IMR-90 (cell line): ENCODE data around the gene MIPEP. TPM values are rescaled to one million over a fixed set of nuclear protein-coding genes. Genes with fewer than 3 reads are reported as not detected.
A peak's percentile ranks its signal among the peaks of the same experiment; 100 is the strongest.

Source experiments
- ATAC-seq: fragments of 200-7000 bp; cut with Tn5 transposase; 2 replicates; pipeline ENCODE4 v1.9.1; 2020; ENCODE audit warnings: low read depth, mild to moderate bottlenecking, moderate library complexity
- BruUV-seq: library from RNA; stranded (reverse); fragments of 400-500 nt; replicated peaks from 2 replicates; lab custom pipeline; 2021; lab: Mats Ljungman, UMichigan
- CTCF ChIA-PET: fragments of 300-600 bp; formaldehyde crosslinking; extraction: SDS; loops from one replicate; lab custom pipeline; 2021; ENCODE audit warnings: antibody characterized with exemption; lab: Yijun Ruan, JAX
- POLR2A ChIA-PET: fragments of 300-600 bp; sonication (Branson Sonifier 250); formaldehyde crosslinking; loops from one replicate; lab custom pipeline; 2022; ENCODE audit warnings: antibody characterized with exemption; ENCODE audit not compliant: unreplicated experiment; lab: Charles Lee
- DNase-seq: peaks from one replicate; pipeline ENCODE4 v3.0.0; 2013
- H2AFZ ChIP-seq: replicated peaks from 2 replicates; pipeline ENCODE3; 2013; ENCODE audit warnings: low read length, mild to moderate bottlenecking; ENCODE audit not compliant: poor library complexity
- H2AK5ac ChIP-seq: 2 replicates; pipeline ENCODE4 v1.6.1; 2013; ENCODE audit warnings: low read depth, low read length, inconsistent platforms
- H2AK9ac ChIP-seq: replicated peaks from 2 replicates; pipeline ENCODE3; 2013; ENCODE audit warnings: mild to moderate bottlenecking, low read depth, low read length, moderate library complexity; ENCODE audit not compliant: poor library complexity
- H2BK120ac ChIP-seq: 2 replicates; pipeline ENCODE4 v1.6.1; 2013; ENCODE audit warnings: low read depth, low read length, inconsistent platforms
- H2BK15ac ChIP-seq: 3 replicates; pipeline ENCODE4 v1.6.1; 2013; ENCODE audit warnings: low read depth, low read length, inconsistent platforms
- H2BK20ac ChIP-seq: 2 replicates; pipeline ENCODE4 v1.6.1; 2013; ENCODE audit warnings: low read depth, mild to moderate bottlenecking, inconsistent platforms, low read length, moderate library complexity
- H2BK5ac ChIP-seq: 2 replicates; pipeline ENCODE4 v1.6.1; 2013; ENCODE audit warnings: mild to moderate bottlenecking, low read depth, low read length, inconsistent platforms; ENCODE audit not compliant: poor library complexity, severe bottlenecking
- H3K14ac ChIP-seq: replicated peaks from 2 replicates; pipeline ENCODE4 v1.6.1; 2013; ENCODE audit warnings: low read depth, low read length, inconsistent platforms
- H3K18ac ChIP-seq: 2 replicates; pipeline ENCODE4 v1.6.1; 2013; ENCODE audit warnings: low read depth, low read length, control low read depth
- H3K23ac ChIP-seq: 2 replicates; pipeline ENCODE4 v1.6.1; 2013; ENCODE audit warnings: low read depth, low read length, inconsistent platforms
- H3K27ac ChIP-seq: 2 replicates; pipeline ENCODE4 v1.5.1; 2013; ENCODE audit warnings: mild to moderate bottlenecking, control low read depth, low read length; ENCODE audit not compliant: insufficient read depth
- H3K27me3 ChIP-seq: 2 replicates; pipeline ENCODE4 v1.6.1; 2013; ENCODE audit warnings: low read length; ENCODE audit not compliant: control insufficient read depth, insufficient read depth
- H3K36me3 ChIP-seq: 2 replicates; pipeline ENCODE4 v1.6.1; 2013; ENCODE audit warnings: low read length, mixed read lengths; ENCODE audit not compliant: control insufficient read depth, insufficient read depth
- H3K4ac ChIP-seq: 2 replicates; pipeline ENCODE4 v1.6.1; 2013; ENCODE audit warnings: low read depth, low read length, inconsistent platforms
- H3K4me1 ChIP-seq: 2 replicates; pipeline ENCODE4 v1.6.1; 2013; ENCODE audit warnings: low read length, mixed read lengths; ENCODE audit not compliant: control insufficient read depth, insufficient read depth
- H3K4me2 ChIP-seq: 2 replicates; pipeline ENCODE4 v1.6.1; 2013; ENCODE audit warnings: low read depth, mild to moderate bottlenecking, control low read depth, low read length, moderate library complexity
- H3K4me3 ChIP-seq: 2 replicates; pipeline ENCODE4 v1.5.1; 2013; ENCODE audit warnings: low read depth, mild to moderate bottlenecking, control low read depth, low read length, moderate library complexity; ENCODE audit not compliant: insufficient read depth
- H3K56ac ChIP-seq: 2 replicates; pipeline ENCODE4 v1.6.1; 2013; ENCODE audit warnings: low read length, inconsistent platforms; ENCODE audit not compliant: insufficient read depth; ENCODE audit errors: extremely low read depth
- H3K79me1 ChIP-seq, 2 experiments: 2 replicates each; pipeline ENCODE4 v1.6.1; 2013; ENCODE audit warnings: low read length in 2 of 2, inconsistent platforms in 1 of 2, low read depth in 1 of 2
- H3K9ac ChIP-seq: 2 replicates; pipeline ENCODE4 v1.6.1; 2013; ENCODE audit warnings: low read depth, low read length, control low read depth
- H3K9me1 ChIP-seq: 2 replicates; pipeline ENCODE4 v1.6.1; 2013; ENCODE audit warnings: low read length, inconsistent platforms; ENCODE audit not compliant: insufficient read depth
- H3K9me3 ChIP-seq: 2 replicates; pipeline ENCODE4 v1.6.1; 2013; ENCODE audit warnings: low read length; ENCODE audit not compliant: control insufficient read depth, insufficient read depth
- H4K20me1 ChIP-seq: 2 replicates; pipeline ENCODE4 v1.6.1; 2013; ENCODE audit warnings: low read length, inconsistent platforms; ENCODE audit not compliant: insufficient read depth
- H4K5ac ChIP-seq: 2 replicates; pipeline ENCODE4 v1.6.1; 2013; ENCODE audit warnings: mild to moderate bottlenecking, low read depth, low read length, control low read depth
- H4K8ac ChIP-seq, 2 experiments: 2 replicates each; pipeline ENCODE4 v1.6.1; 2013; ENCODE audit warnings: low read depth in 2 of 2, low read length in 2 of 2, control low read depth in 1 of 2, inconsistent platforms in 1 of 2
- H4K91ac ChIP-seq: 2 replicates; pipeline ENCODE4 v1.6.1; 2013; ENCODE audit warnings: low read depth, low read length, inconsistent platforms; ENCODE audit not compliant: insufficient read depth
- BHLHE40 ChIP-seq: fragments of 150-350 bp; IDR thresholded peaks from 2 replicates; pipeline ENCODE4 v1.6.1; 2016; ENCODE audit warnings: mild to moderate bottlenecking, low read depth, low read length
- CHD1 ChIP-seq: IDR thresholded peaks from 2 replicates; pipeline ENCODE4 v1.6.1; 2012; ENCODE audit warnings: low read depth, low read length, improper control_type of control experiment
- FOS ChIP-seq: fragments of 150-350 bp; IDR thresholded peaks from 2 replicates; pipeline ENCODE4 v1.6.1; 2016; ENCODE audit warnings: low read depth, low read length
- MAFK ChIP-seq: IDR thresholded peaks from 2 replicates; pipeline ENCODE4 v1.6.1; 2012; ENCODE audit warnings: low read depth, low read length, improper control_type of control experiment
- MAZ ChIP-seq: IDR thresholded peaks from 2 replicates; pipeline ENCODE4 v1.6.1; 2012; ENCODE audit warnings: low read depth, mild to moderate bottlenecking, low read length, improper control_type of control experiment, moderate library complexity, borderline replicate concordance
- MXI1 ChIP-seq: IDR thresholded peaks from 2 replicates; pipeline ENCODE4 v1.6.1; 2012; ENCODE audit warnings: low read depth, mild to moderate bottlenecking, low read length, moderate library complexity, borderline replicate concordance
- NFE2L2 ChIP-seq: fragments of 150-350 bp; IDR thresholded peaks from 2 replicates; pipeline ENCODE4 v1.6.1; 2016; ENCODE audit warnings: low read depth, mild to moderate bottlenecking, low read length
- POLR2A ChIP-seq: IDR thresholded peaks from 2 replicates; pipeline ENCODE4 v1.6.1; 2012; ENCODE audit warnings: mild to moderate bottlenecking, low read depth, low read length
- RAD21 ChIP-seq: IDR thresholded peaks from 2 replicates; pipeline ENCODE4 v1.6.1; 2012; ENCODE audit warnings: low read length, improper control_type of control experiment
- RCOR1 ChIP-seq: IDR thresholded peaks from 2 replicates; pipeline ENCODE4 v1.6.1; 2012; ENCODE audit warnings: mild to moderate bottlenecking, low read length, improper control_type of control experiment; ENCODE audit not compliant: insufficient replicate concordance
- SMC3 ChIP-seq: fragments of 150-350 bp; IDR thresholded peaks from 2 replicates; pipeline ENCODE4 v1.6.1; 2016; ENCODE audit warnings: low read depth, mild to moderate bottlenecking, antibody characterized with exemption, low read length, moderate library complexity
- WGBS, 2 experiments: methylation state at CpG; one replicate each; pipeline versions ENCODE4 v1.1.5 to v1.1.7; 2013; ENCODE audit warnings: missing lambda C conversion rate in 2 of 2; ENCODE audit not compliant: insufficient read length in 1 of 2; ENCODE audit errors: extremely low coverage in 2 of 2; 5-methylcytosine and 5-hydroxymethylcytosine counted together
- dilution Hi-C: fragments of 300-500 bp; cut with HindIII; formaldehyde crosslinking; loops from one replicate; pipeline ENCODE4 v1.14.3; 2018; ENCODE audit warnings: low sequenced_read_pairs; ENCODE audit not compliant: unreplicated experiment
- in situ Hi-C: fragments of 300-500 bp; cut with MboI; formaldehyde crosslinking; loops from 3 replicates; pipeline ENCODE4 v1.14.3; 2019; ENCODE audit warnings: low sequenced_read_pairs, inconsistent platforms, mixed read lengths
- intact Hi-C: fragments of 100-400 bp; cut with micrococcal nuclease; formaldehyde crosslinking; loops from 2 replicates; pipeline ENCODE4 v1.10.0; 2022
- polyA plus RNA-seq, 3 experiments: library from polyadenylated mRNA; depleted of rRNA; stranded (reverse); fragments of >200 nt; gene quantifications; 2 replicates each; pipeline ENCODE4 v1.2.3, GENCODE V29; 2012; ENCODE audit warnings: low replicate concordance in 1 of 3
- total RNA-seq: library from RNA; depleted of rRNA; stranded (reverse); fragments of >200 nt; gene quantifications from 2 replicates; pipeline ENCODE4 v1.2.3, GENCODE V29; 2012
- TF ChIP-seq, protein P1 (sequence below): fragments of 150-350 bp; IDR thresholded peaks from 2 replicates; pipeline ENCODE4 v1.6.1; 2016; ENCODE audit warnings: low read depth, mild to moderate bottlenecking, low read length, moderate library complexity, borderline replicate concordance
- TF ChIP-seq, protein P2 (sequence below): conservative IDR thresholded peaks from 2 replicates; pipeline ENCODE4 v1.5.1; 2012; ENCODE audit warnings: mild to moderate bottlenecking, low read depth, low read length, improper control_type of control experiment

MIPEP gene
- total and polyA plus RNA-seq, 2 of the 4 experiments (the other 2 are of a cell fraction) = 15.0 to 21.5 TPM

DNA sequence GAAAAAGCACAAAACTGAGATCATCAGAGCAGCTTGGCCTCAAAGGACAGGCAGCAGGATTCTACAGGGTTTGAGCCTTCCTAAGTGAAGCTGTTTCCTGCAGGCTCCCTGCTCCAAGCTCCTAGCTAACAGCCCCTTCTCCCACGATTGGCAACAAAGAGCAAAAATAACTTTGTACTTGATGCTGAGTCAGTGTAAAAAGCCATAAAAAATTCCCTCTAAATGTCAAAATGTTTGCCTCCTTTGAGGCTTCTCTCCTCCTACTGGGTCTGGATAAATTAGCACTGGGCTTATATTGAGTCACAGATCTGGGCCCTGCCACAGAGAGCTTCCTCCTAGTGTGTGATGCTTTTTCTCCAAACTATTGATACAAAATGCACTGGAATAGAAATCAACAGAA is 165.7 kb downstream of the MIPEP start:
- peak overlapping the region; percentile 83 for H3K4ac ChIP-seq
- H3K18ac ChIP-seq = peak overlapping the region; percentile 63
- H3K9me1 ChIP-seq = peaks cover 17% of the 10 kb centered on the region; the same call in 1 of the 2 replicates
- H3K14ac ChIP-seq = peak overlapping the region; percentile 49
- CTCF ChIA-PET = interaction anchor here (1.0 kb wide), 1 partner anchor 31 kb away, joined by 5 read pairs; no protein-coding TSS in a partner anchor
- peak overlapping the region; percentile 18; the same call in 1 of the 2 replicates for H2AK5ac ChIP-seq
- H2AK9ac ChIP-seq = no peak overlapping the region
- H2BK20ac ChIP-seq = peak overlapping the region; percentile 75
- no peaks in the 10 kb centered on the region for H4K20me1 ChIP-seq
- no peaks in the 10 kb centered on the region for H3K79me1 ChIP-seq
- H3K36me3 ChIP-seq = peaks cover 2% of the 10 kb centered on the region; the same call in 1 of the 2 replicates
- DNase-seq (peak; percentile 78), ATAC-seq (peak; percentile 83)
- H3K4me2 ChIP-seq = no peak overlapping the region
- no TSS peak for BruUV-seq
- POLR2A ChIA-PET = interaction anchor here (0.6 kb wide), 1 partner anchor 18 kb away, joined by 5 read pairs; no protein-coding TSS in a partner anchor
- peak overlapping the region; percentile 81 for H4K5ac ChIP-seq
- intact Hi-C loops (no loop called here), in situ Hi-C loops (no loop called here), dilution Hi-C loops (no loop called here)
- H3K23ac ChIP-seq = 0 out of 2 replicates have a peak overlapping the region, but pooled peaks have one; percentile 56
- H3K9me3 ChIP-seq = no peaks in the 10 kb centered on the region
- no peak overlapping the region for H3K4me3 ChIP-seq
- peak overlapping the region; percentile 67 for H2BK120ac ChIP-seq
- H3K27me3 ChIP-seq = no peaks in the 10 kb centered on the region
- peak overlapping the region; percentile 68 for H3K9ac ChIP-seq
- no peak overlapping the region for H2AFZ ChIP-seq
- WGBS, 2 experiments = no CpG with 5 or more reads among the region's 1 CpG
- H2BK5ac ChIP-seq = peak overlapping the region; percentile 60
- H4K8ac ChIP-seq = peak overlapping the region; percentile 32 to 67
- no peak overlapping the region for H3K56ac ChIP-seq
- H4K91ac ChIP-seq = peak overlapping the region; percentile 73
- H3K4me1 ChIP-seq = peaks cover 24% of the 10 kb centered on the region
- peak overlapping the region; percentile 88; the same call in 2 of the 3 replicates for H2BK15ac ChIP-seq
- peak overlapping the region; percentile 90 for H3K27ac ChIP-seq
- TF ChIP-seq, protein P1, sequence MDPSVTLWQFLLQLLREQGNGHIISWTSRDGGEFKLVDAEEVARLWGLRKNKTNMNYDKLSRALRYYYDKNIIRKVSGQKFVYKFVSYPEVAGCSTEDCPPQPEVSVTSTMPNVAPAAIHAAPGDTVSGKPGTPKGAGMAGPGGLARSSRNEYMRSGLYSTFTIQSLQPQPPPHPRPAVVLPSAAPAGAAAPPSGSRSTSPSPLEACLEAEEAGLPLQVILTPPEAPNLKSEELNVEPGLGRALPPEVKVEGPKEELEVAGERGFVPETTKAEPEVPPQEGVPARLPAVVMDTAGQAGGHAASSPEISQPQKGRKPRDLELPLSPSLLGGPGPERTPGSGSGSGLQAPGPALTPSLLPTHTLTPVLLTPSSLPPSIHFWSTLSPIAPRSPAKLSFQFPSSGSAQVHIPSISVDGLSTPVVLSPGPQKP = no peak
- TF ChIP-seq MAZ (no peak), MXI1 (no peak), POLR2A (no peak), SMC3 (no peak), BHLHE40 (no peak), CHD1 (no peak), MAFK (peak; percentile 67), NFE2L2 (peak; percentile 25; the same call in 1 of the 2 replicates), FOS (no peak), RCOR1 (no peak), RAD21 (peak; percentile 22; the same call in 1 of the 2 replicates)
- TF ChIP-seq, protein P2, sequence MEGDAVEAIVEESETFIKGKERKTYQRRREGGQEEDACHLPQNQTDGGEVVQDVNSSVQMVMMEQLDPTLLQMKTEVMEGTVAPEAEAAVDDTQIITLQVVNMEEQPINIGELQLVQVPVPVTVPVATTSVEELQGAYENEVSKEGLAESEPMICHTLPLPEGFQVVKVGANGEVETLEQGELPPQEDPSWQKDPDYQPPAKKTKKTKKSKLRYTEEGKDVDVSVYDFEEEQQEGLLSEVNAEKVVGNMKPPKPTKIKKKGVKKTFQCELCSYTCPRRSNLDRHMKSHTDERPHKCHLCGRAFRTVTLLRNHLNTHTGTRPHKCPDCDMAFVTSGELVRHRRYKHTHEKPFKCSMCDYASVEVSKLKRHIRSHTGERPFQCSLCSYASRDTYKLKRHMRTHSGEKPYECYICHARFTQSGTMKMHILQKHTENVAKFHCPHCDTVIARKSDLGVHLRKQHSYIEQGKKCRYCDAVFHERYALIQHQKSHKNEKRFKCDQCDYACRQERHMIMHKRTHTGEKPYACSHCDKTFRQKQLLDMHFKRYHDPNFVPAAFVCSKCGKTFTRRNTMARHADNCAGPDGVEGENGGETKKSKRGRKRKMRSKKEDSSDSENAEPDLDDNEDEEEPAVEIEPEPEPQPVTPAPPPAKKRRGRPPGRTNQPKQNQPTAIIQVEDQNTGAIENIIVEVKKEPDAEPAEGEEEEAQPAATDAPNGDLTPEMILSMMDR = peak; percentile 13; the same call in 1 of the 2 replicates
